ENCODE data around the gene CEP162. TPM values are rescaled to one million over a fixed set of nuclear protein-coding genes. Genes with fewer than 3 reads are reported as not detected.
"Not testable (repeated sequence)": the region's sequence is repeated elsewhere in the genome, so short reads cannot be mapped to it uniquely, and the experiment has no call there.

Gene CEP162
- total RNA-seq, 1 donor from 2014 or later = 3.3 TPM

DNA sequence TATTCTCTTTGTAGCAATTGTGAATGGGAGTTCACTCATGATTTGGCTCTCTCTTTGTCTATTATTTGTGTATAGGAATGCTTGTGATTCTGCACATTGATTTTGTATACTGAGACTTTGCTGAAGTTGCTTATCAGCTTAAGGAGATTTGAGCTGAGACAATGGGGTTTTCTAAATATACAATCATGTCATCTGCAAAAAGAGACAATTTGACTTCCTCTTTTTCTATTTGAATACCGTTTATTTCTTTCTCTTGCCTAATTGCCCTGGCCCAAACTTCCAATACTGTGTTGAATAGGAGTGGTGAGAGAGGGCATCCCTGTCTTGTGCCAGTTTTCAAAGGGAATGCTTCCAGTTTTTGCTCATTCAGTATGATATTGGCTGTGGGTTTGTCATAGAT lies 116.1 kb downstream of the CEP162 start:
- DNase-seq; ATAC-seq; intact Hi-C loops (cut with micrococcal nuclease): not testable (repeated sequence)

DNA sequence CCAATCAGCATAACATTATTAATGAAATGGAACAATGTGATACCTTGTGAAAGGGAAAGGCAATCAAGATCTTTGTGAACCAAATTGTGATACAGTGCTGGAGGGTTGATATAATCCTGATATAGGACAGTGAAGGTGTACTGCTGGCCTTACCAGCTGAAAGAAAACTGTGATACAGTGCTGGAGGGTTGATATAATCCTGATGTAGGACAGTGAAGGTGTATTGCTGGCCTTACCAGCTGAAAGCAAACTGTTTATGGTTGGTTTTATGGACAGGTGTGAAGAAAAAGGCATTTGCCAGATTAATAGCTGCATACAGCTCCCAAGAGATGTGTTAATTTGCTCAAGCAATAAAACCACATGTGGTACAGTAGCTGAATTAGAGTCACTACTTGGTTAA lies 119.9 kb downstream of the CEP162 start:
- intact Hi-C loops (cut with micrococcal nuclease) = no loop called here
- ATAC-seq (no peak), DNase-seq (no peak)

DNA sequence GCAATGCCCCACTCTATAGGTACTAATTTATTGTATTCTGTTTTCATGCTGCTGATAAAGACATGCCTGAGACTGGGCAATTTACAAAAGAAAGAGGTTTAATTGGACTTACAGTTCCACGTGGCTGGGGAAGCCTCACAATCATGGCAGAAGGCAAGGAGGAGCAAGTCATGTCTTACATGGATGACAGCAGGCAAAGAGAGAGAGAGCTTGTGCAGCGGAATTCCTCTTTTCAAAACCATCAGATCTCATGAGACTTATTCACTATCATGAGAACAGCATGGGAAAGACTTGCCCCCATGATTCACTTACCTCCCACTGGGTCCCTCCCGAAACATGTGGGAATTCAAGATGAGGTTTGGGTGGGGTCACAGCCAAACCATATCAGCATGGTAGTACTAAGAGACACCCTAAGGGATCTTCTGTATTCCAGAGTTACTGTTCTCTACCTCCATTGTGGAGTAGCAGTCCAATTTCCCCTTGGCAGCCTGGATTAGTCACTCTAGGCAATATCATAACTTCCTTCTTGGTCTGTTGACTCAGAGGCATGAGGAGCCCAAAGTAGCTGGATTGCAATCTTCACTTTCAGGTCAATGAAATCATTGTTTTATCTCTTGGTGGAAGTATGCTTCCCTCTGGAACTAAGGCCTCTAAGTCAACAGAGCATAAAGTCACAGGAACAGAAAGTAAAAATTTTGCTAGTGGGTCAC lies 122.1 kb downstream of the CEP162 start:
- ATAC-seq; intact Hi-C loops (cut with micrococcal nuclease); DNase-seq: not testable (repeated sequence)

DNA sequence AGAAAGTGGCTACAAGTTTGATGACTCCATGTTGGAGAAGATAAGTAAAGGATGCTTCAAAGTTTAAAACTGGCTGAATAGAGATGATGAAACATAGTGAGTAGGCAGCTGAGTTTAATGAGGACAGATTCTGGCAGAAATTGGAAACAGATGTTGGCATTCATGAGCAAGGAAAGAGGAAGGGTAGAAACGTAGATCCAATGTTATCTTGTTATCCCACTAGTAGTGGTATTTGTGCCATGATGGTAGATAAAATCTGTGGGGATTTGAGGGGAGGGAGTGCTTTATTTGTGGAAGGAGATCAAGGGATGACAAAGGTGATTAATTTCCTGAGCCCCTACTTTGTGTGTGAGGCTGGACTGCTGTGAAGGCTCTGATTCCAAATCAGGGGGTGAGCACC lies 124.4 kb downstream of the CEP162 start:
- ATAC-seq (no peak), DNase-seq (no peak)
- intact Hi-C loops (cut with micrococcal nuclease) = no loop called here

DNA sequence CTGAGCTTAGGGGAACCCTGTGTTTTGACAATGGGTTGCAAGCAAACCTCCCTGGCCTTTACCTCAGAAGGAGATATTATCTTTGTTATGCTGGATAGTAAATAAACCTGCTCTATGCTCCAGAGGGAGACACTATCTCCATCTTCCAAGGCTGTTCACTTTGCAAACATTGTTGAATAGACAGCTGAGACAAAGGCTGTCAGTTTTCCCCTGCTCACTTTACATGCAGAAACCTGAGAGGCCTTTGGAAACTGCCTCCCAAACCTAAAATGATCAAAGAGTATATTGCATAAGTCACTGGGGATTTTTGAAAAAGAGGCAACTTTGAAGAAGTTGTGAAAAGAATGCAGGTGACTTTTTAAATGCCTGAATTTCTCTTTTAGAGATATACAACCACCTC lies 132.3 kb downstream of the CEP162 start:
- DNase-seq (no peak), ATAC-seq (no peak)
- intact Hi-C loops (cut with micrococcal nuclease) = no loop called here

DNA sequence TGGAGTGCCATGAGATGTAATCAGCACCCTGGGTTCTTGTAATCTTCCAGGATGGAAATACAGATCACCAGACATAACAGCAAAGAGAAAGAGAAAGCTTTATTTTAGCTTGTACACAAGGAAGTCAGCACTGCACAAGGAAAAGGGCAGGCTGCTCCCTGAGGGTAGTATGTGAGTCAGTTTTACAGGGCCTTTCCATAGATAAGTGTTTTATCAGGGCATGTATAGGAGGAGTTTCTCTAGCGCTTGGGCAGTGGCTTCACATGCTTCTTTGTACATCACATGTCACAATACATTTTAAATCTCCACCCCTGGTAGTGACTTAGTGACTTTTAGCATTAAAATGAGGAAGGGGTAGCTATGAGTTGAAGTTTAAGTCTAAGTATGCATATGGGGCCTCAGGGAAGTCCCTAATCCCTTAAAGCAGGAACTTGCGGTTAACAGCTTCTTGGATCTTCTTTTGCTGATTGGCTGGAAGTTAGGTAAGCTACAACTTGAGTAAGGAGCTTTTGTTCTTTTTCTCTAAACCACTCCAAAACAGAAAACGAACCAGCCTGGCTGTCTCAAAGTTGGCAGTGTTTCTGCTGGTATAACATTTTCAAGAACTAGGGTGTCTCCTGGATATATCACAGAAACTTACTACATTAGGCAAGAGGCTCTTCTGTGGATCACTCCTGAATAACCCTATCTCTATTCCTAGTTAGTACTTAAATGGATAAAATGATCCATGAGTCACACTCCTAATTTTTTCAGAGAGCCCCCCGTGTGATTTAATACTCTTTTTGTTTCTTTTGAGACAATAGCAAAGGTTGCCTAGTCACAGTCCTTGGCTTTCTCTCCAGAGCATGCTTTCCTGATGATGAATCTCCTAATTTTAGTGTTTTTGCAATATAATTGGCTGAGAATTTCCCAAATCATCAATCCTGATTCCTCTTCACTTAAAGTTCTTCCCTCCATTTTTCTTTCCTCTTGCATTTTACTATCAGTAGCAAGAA lies 133.7 kb downstream of the CEP162 start:
- intact Hi-C loops (cut with micrococcal nuclease) = no loop called here
- ATAC-seq (no peak), DNase-seq (no peak)

DNA sequence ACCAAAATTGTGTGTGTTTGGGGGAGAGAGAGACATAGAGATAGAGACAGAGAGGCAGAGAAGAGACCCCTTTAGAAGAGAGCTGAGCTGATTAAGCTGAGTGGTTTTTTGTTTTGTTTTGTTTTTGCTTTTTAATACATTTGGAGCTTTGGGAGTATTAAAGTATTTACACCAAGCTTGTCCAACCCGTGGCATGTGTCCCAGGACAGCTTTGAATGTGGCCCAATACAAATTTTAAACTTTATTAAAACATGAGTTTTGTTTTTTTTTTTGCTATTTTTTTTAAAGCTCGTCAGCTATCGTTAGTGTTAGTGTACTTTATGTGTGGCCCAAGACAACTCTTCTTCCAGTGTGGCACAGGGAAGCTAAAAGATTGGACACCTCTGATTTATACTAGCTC lies 137.9 kb downstream of the CEP162 start:
- intact Hi-C loops (cut with micrococcal nuclease) = no loop called here
- DNase-seq = no peak
- no peak for ATAC-seq

DNA sequence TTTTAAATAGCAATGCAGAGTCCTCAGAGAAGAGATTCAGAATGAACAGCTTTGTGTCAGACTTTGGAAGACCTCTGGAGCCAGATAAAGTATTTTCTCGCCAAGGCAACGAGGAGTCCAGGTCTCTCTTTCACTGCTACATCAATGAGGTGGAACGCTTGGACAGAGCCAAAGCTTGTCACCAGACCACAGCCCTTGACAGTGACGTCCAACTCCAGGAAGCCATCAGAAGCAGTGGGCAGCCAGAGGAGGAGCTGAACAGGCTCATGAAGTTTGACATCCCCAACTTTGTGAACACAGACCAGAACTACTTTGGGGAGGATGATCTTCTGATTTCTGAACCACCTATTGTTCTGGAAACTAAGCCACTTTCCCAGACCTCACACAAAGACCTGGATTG lies 138.4 kb downstream of the CEP162 start:
- DNase-seq (no peak), ATAC-seq (no peak)
- intact Hi-C loops (cut with micrococcal nuclease) = no loop called here

DNA sequence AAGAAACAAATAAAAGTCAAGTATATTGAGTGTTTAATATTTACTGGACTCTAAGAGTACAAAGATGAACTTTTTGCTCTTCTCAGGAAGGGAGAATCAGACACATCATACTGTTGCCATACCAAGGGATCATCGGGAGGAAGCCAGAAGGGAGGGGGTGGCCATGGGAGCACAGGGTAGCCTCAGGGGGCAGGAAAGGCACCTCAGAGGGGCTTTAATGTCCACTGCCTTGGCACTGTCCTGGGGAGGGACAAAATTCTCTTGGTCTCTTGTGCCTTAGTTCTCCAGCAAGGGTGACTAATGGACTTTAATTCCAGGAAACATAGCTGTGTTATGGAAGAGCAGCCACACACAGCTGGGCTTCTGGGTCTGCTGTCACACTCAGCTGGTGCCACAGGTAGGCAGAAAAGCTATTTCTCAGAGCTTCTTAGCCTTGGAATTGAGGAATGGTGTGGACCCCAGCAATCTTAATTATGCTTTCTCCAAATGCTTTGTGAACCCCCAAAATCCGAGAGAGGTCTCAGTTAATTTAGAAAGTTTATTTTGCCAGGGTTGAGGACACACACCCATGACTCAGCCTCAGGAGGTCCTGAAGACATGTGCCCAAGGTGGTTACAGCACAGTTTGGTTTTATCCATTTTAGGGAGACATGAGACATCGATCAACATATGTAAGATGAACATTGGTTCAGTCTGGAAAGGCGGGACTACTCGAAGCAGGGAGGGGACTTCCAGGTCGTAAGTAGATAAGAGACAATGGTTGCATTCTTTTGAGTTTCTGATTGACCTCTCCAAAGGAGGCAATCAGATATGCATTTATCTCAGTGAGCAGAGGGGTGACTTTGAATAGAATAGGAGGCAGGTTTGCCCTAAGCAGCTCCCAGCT lies 140.7 kb downstream of the CEP162 start:
- no peak for DNase-seq
- intact Hi-C loops (cut with micrococcal nuclease) = no loop called here
- ATAC-seq = no peak

DNA sequence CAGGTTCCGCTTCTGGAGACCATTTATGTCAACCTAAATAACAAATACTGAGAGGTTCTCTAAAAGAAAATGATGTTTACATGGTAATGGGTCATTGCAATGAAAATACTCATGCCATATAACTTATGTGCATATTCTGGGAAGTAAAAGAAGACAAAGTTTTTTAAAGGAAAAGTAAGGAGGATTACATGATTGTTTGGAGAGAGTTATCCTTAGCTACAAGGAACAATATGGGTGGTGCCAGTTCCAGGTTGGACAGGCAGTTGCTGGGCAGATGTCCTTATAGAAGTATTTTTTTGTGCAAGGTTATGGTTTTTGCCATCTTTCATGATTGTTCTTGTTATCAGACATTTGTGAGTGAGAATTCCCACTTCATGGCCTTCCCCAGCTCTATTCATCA lies 141.4 kb downstream of the CEP162 start:
- ATAC-seq = no peak

DNA sequence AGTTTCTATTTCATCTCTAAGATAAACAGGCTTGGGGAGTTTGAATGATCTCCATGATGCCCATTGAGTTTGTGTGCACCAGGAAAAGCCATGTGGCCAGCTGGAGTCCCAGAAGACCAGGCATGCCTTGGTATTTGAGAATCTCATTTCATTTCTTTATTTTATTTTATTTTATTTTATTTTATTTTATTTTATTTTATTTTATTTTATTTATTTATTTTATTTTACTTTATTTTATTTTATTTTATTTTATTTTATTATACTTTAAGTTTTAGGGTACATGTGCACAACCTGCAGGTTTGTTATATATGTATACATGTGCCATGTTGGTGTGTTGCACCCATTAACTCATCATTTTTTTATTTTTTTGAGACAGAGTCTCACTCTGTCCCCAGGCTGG lies 142.7 kb downstream of the CEP162 start:
- ATAC-seq; DNase-seq; intact Hi-C loops (cut with micrococcal nuclease): not testable (repeated sequence)

More for the DNA sequence above, 141.4 kb downstream of the CEP162 start:
- intact Hi-C loops (cut with micrococcal nuclease) = no loop called here
- no peak for DNase-seq

DNA sequence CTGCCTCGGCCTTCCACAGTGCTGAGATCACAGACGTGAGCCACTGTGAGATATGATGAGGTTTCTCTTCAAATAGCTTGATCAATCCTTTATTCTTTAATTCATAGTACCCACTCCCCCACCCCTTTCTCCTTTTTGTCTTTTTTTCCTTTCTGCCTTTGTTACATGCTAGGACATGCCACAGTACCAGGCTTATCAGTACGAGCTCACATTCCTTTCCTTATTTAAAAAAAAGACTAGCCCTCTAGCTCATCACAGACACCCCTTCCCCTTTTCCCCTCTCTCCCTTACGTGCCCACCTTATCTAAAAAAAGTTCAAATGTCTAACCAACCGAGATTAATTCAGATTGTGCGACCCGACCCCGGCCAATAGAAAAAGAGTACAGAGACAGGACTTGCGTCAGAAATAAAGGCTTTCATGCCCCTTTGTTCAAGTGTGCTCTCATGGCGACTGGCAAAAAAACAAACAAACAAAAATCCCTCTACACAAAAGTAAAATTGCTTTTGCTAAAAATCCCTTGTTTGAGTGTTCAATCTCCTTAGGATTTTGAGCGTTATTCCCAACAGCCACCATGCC lies 144.7 kb downstream of the CEP162 start:
- DNase-seq (no peak), ATAC-seq (no peak)
- intact Hi-C loops (cut with micrococcal nuclease) = no loop called here

DNA sequence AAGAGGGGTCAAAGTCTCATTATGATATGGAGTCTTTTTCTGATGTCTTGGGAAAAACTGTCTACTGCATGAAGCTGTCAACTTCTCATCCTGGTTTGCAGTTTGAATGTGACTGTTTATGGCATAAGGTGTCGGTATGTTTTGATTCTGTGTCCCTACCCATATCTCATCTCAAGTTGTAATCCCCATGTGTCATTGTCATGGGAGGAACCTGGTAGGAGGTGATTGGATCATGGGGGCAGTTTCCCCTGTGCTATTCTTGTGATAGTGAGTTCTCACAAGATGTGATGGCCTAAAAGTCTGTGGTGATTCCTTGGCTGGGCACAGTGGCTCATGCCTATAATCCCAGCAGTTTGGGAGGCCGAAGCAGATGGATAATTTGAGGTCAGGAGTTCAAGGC lies 146.2 kb downstream of the CEP162 start:
- intact Hi-C loops (cut with micrococcal nuclease) = no loop called here
- ATAC-seq = no peak
- DNase-seq = no peak

DNA sequence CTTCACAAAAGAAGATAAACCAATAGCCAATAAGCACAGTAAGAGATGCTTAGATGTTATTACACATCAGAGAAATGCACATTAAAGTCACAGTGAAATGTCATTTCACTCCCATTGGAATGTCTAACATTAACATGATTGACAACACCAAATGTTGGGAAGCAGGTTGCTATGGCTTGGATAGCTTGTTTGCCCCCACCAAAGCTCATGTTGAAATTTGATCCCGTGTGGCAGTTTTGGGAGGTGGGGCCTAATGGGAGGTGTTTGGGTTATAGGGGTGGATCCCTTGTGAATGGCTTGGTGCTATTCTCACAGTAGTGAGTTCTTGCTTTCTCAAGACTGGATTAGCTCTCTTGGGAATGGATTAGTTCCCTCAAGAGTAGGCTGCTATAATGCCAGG lies 149.1 kb downstream of the CEP162 start:
- intact Hi-C loops (cut with micrococcal nuclease) = no loop called here
- no peak for DNase-seq
- no peak for ATAC-seq

DNA sequence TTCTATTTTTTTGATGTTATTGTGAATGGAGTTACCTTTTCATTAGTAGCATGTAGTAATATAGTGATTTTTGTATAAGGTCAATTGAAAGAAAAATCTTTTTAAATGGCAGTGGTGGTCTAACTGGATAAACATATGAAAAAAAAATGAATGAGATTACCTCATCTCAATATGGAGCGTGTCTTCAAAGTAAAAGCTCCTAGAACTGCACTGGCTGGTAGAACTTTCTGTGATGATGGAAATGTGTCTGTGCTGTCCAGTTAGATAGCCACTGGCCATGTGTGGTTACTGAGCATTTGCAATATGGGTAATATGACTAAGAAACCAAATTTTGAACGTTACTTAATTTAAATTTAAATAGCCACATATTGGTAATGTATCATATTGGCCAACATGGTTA lies 149.8 kb downstream of the CEP162 start:
- ATAC-seq (no peak), DNase-seq (no peak)
- intact Hi-C loops (cut with micrococcal nuclease) = no loop called here

DNA sequence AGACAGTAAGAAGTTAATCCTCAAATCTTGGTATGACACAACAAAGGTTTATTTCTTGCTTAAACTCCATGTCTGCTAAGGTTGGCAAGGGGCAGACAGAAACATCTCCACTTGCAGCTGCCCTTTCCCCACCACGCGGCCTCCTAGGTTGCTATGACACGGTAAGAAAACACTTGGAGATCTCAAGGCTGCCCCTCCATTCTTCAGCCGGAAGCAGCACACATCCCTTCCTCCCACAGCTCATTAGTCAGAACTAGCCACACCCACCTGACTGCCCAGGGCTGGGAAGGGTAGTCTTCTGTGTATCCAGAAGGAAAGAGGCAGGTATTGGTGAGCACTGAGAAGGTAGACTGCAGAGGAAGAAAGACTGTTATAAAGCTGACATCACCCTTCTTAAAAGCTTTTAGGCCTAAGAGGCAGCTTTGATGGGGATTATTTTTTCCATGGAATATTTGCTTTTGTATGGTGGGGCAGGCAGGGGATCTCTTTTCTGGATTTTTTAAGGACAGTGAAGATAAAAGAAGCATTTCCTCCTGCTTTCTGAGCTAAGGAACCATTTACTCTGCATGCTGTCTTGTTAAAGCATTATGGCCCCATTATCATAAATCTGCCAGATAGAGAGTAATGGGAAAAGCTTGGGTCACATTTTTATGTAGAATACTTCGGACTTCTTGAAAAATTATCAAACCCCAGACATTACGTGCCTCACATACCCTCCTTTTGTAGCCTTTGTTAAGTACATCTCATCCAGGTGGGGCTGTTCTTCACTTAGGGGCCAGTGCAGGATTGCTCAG lies 152.3 kb downstream of the CEP162 start:
- intact Hi-C loops (cut with micrococcal nuclease) = no loop called here
- ATAC-seq = no peak
- no peak for DNase-seq
